OCI-LY3 (cell line): ENCODE data around the gene VWA3B.

Experiments used
- EZH2phosphoT487 ChIP-seq: fragments of 200-600 bp; shearing (Covaris generic); IDR thresholded peaks from 2 replicates; pipeline ENCODE4 v1.6.1; 2018; ENCODE audit warnings: antibody characterized with exemption, mixed run types, low read depth
- TF ChIP-seq, protein P1 (sequence below): fragments of 200-600, 300-600 bp; sonication (generic); IDR thresholded peaks from 2 replicates; pipeline ENCODE4 v1.5.1; 2014; ENCODE audit warnings: antibody characterized with exemption, low read length, low read depth

DNA sequence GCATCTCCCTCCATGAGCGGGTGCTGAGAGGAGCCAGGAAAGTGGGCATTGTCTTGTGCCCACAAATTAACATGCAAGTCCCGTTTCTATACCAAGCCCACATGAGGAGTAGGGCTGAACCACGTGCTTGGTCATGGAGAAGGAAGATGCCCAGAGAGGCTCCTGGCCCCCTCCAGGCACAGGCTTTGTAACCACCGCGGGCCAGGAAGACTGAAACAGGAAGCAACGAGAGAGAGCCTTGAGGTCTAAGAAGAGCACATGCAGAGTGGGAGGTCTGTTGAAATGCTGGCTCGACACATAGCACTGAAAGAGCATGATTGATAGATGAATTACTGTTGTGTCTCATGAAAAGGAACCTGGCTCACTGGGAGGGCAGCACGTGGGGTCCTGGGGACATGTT lies 36.3 kb downstream of the VWA3B start:
- TF ChIP-seq, protein P1, sequence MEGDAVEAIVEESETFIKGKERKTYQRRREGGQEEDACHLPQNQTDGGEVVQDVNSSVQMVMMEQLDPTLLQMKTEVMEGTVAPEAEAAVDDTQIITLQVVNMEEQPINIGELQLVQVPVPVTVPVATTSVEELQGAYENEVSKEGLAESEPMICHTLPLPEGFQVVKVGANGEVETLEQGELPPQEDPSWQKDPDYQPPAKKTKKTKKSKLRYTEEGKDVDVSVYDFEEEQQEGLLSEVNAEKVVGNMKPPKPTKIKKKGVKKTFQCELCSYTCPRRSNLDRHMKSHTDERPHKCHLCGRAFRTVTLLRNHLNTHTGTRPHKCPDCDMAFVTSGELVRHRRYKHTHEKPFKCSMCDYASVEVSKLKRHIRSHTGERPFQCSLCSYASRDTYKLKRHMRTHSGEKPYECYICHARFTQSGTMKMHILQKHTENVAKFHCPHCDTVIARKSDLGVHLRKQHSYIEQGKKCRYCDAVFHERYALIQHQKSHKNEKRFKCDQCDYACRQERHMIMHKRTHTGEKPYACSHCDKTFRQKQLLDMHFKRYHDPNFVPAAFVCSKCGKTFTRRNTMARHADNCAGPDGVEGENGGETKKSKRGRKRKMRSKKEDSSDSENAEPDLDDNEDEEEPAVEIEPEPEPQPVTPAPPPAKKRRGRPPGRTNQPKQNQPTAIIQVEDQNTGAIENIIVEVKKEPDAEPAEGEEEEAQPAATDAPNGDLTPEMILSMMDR, result no peak
- TF ChIP-seq EZH2phosphoT487, result no peak
